Fibroblast of lung (primary cell): Measurements from ENCODE around the gene BASP1. TPM values are rescaled to one million over a fixed set of nuclear protein-coding genes. Genes with fewer than 3 reads are reported as not detected.
"Not testable (repeated sequence)": the region's sequence is repeated elsewhere in the genome, so short reads cannot be mapped to it uniquely, and the experiment has no call there.

Experiments used
- DNase-seq, 2 donors: peaks; one replicate each; pipeline versions ENCODE4 v3.0.0 to v3.0.0-alpha.2; 2010; ENCODE audit warnings: low read depth in 2 of 2
- H2AFZ ChIP-seq: 2 replicates; pipeline ENCODE4 v1.5.1; 2012; ENCODE audit warnings: low read length, control low read depth, inconsistent platforms
- H3K27ac ChIP-seq: 2 replicates; pipeline ENCODE4 v1.5.1; 2011; ENCODE audit warnings: low read length, control low read depth; ENCODE audit not compliant: insufficient read depth
- H3K27me3 ChIP-seq: 2 replicates; pipeline ENCODE4 v1.5.1; 2011; ENCODE audit warnings: mild to moderate bottlenecking, low read length; ENCODE audit not compliant: control insufficient read depth, insufficient read depth
- H3K36me3 ChIP-seq: 2 replicates; pipeline ENCODE4 v1.5.1; 2011; ENCODE audit warnings: low read length; ENCODE audit not compliant: control insufficient read depth, insufficient read depth
- H3K4me1 ChIP-seq: 2 replicates; pipeline ENCODE4 v1.5.1; 2011; ENCODE audit warnings: low read length; ENCODE audit not compliant: control insufficient read depth, insufficient read depth; ENCODE audit errors: extremely low read depth
- H3K4me2 ChIP-seq: 2 replicates; pipeline ENCODE4 v1.5.1; 2011; ENCODE audit warnings: low read length, control low read depth; ENCODE audit not compliant: insufficient read depth; ENCODE audit errors: extremely low read depth
- H3K4me3 ChIP-seq, 4 experiments: fragments of 200-600 bp in 1 of 4; sonication (generic) in 1 of 4; replicated peaks in 1 of 4; 2 replicates each; pipeline ENCODE4 v1.5.1; 2011 to 2016; ENCODE audit warnings: low read length in 4 of 4, low read depth in 3 of 4, mild to moderate bottlenecking in 3 of 4, control low read depth in 2 of 4, inconsistent platforms in 1 of 4, mixed read lengths in 1 of 4; ENCODE audit not compliant: insufficient read depth in 1 of 4; ENCODE audit errors: control extremely low read depth in 1 of 4
- H3K79me2 ChIP-seq: 2 replicates; pipeline ENCODE4 v1.5.1; 2012; ENCODE audit warnings: mild to moderate bottlenecking, low read length, inconsistent platforms; ENCODE audit not compliant: control insufficient read depth, insufficient read depth
- H3K9ac ChIP-seq: 2 replicates; pipeline ENCODE4 v1.5.1; 2011; ENCODE audit warnings: mild to moderate bottlenecking, low read length, control low read depth; ENCODE audit not compliant: insufficient read depth
- H3K9me3 ChIP-seq: 2 replicates; pipeline ENCODE4 v1.5.1; 2012; ENCODE audit warnings: low read depth, low read length; ENCODE audit not compliant: control insufficient read depth, insufficient read depth
- H4K20me1 ChIP-seq: 2 replicates; pipeline ENCODE4 v1.5.1; 2011; ENCODE audit warnings: low read length; ENCODE audit not compliant: control insufficient read depth, insufficient read depth; ENCODE audit errors: extremely low read depth
- CTCF ChIP-seq, 2 donors: IDR thresholded peaks in 1 of 2; conservative IDR thresholded peaks in 1 of 2; 1 replicate in 1 of 2; 2 replicates in 1 of 2; pipeline ENCODE4 v1.5.1; 2011 to 2012; ENCODE audit warnings: low read length in 2 of 2, control low read depth in 1 of 2, inconsistent platforms in 1 of 2, low read depth in 1 of 2, mild to moderate bottlenecking in 1 of 2
- EZH2 ChIP-seq: IDR thresholded peaks from 2 replicates; pipeline ENCODE4 v1.5.1; 2012; ENCODE audit warnings: low read length, control low read depth, mild to moderate bottlenecking; ENCODE audit errors: missing control alignments
- polyA plus RNA-seq, 2 donors: library from polyadenylated mRNA; depleted of rRNA in 1 of 2; stranded (reverse) in 1 of 2; unstranded in 1 of 2; fragments of >200 nt; gene quantifications; 2 replicates each; pipeline ENCODE4 v1.2.1, GENCODE V29; 2011 to 2012; ENCODE audit warnings: missing spikeins in 1 of 2
- total RNA-seq: library from RNA; depleted of rRNA; stranded (reverse); fragments of >200 nt; gene quantifications from 2 replicates; pipeline ENCODE4 v1.2.1, GENCODE V29; 2014

The BASP1 gene
- total and polyA plus RNA-seq, 2 donors (not counting 1 experiment from before 2014, with no cell fraction given): 186 to 248 TPM

GRCh38 chr5:17189381-17190036, 27.9 kb upstream of the BASP1 start:
- H3K27me3 ChIP-seq: no peaks in the 10 kb centered on the region
- DNase-seq: peak; percentile 69 to 88
- no peaks in the 10 kb centered on the region for H3K36me3 ChIP-seq
- H3K4me3 ChIP-seq: no peak overlapping the region
- TF ChIP-seq CTCF (conservative IDR thresholded peaks at IDR 0.05 in 1 of 2, IDR thresholded peaks at IDR 0.05 in 1 of 2; ENCODE audit: low read depth in 1 of 2, low read length in 2 of 2) (peak; percentile 71 to 82), EZH2 (no peak)
- no peak overlapping the region for H2AFZ ChIP-seq
- H4K20me1 ChIP-seq: no peaks in the 10 kb centered on the region
- no peak overlapping the region for H3K9ac ChIP-seq
- peaks cover 42% of the 10 kb centered on the region for H3K4me1 ChIP-seq
- peak overlapping the region; percentile 53 for H3K4me2 ChIP-seq
- no peak overlapping the region for H3K27ac ChIP-seq
- H3K9me3 ChIP-seq: no peaks in the 10 kb centered on the region
- no peaks in the 10 kb centered on the region for H3K79me2 ChIP-seq

DNA sequence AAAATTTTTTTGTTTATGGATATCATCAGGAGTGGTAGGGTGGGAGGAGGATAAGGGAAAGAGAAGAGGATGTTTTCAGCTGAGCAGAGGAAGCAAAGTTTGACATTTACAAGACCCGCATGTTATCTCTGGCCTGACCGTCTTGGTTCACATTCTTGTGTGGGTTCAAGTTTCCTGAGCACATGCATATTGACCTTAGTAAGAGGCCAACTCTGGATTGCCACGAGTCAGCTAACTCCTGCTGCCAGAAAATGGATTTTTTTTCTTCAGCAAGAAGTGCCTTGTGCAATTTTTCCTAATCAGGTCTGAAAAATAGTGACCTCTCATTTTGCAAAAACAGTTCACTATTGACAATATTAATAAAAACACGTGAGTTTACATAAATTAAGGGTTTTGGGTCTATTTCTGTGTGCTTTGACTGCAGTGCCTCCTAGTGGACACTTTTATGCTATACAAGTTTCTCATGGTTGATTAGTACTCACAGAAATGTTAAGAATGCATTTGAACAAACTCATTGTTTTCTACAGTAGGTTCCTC, 27.1 kb upstream of the BASP1 start:
- no peaks in the 10 kb centered on the region for H3K9me3 ChIP-seq
- TF ChIP-seq EZH2: no peak
- peak; percentile 61 to 76 for TF ChIP-seq CTCF (conservative IDR thresholded peaks at IDR 0.05 in 1 of 2, IDR thresholded peaks at IDR 0.05 in 1 of 2; ENCODE audit: low read depth in 1 of 2, low read length in 2 of 2)
- H3K79me2 ChIP-seq: no peaks in the 10 kb centered on the region
- H3K9ac ChIP-seq: no peak overlapping the region
- no peaks in the 10 kb centered on the region for H3K27me3 ChIP-seq
- peak overlapping the region; percentile 15 for H3K27ac ChIP-seq
- peak; percentile 63 to 91 for DNase-seq
- peak overlapping the region in 1 of 4 experiments; percentile 0 for H3K4me3 ChIP-seq
- no peak overlapping the region for H2AFZ ChIP-seq
- no peaks in the 10 kb centered on the region for H4K20me1 ChIP-seq
- no peaks in the 10 kb centered on the region for H3K36me3 ChIP-seq
- H3K4me1 ChIP-seq: peaks cover 37% of the 10 kb centered on the region
- H3K4me2 ChIP-seq: peak overlapping the region; percentile 53

- Histone ChIP-seq H3K27ac (no peak overlapping the region), H2AFZ (no peak overlapping the region), H3K4me1 (peaks cover 34% of the 10 kb centered on the region)
Measured at GRCh38 chr5:17190799-17191391, 26.5 kb upstream of the BASP1 start.

GRCh38 chr5:17191574-17191973, 25.9 kb upstream of the BASP1 start:
- H3K9ac ChIP-seq, H4K20me1 ChIP-seq, H3K4me2 ChIP-seq, H3K27ac ChIP-seq, H3K27me3 ChIP-seq, H3K4me3 ChIP-seq, H3K36me3 ChIP-seq, H2AFZ ChIP-seq, H3K9me3 ChIP-seq, DNase-seq, H3K79me2 ChIP-seq: not testable (repeated sequence)
- peaks cover 27% of the 10 kb centered on the region for H3K4me1 ChIP-seq

More at GRCh38 chr5:17190799-17191391, 26.5 kb upstream of the BASP1 start:
- H3K9me3 ChIP-seq: no peaks in the 10 kb centered on the region
- no peaks in the 10 kb centered on the region for H3K79me2 ChIP-seq
- no peaks in the 10 kb centered on the region for H3K36me3 ChIP-seq
- TF ChIP-seq CTCF (conservative IDR thresholded peaks at IDR 0.05 in 1 of 2, IDR thresholded peaks at IDR 0.05 in 1 of 2; ENCODE audit: low read depth in 1 of 2, low read length in 2 of 2) (no peak), EZH2 (no peak)
- H3K4me2 ChIP-seq: no peak overlapping the region
- no peaks in the 10 kb centered on the region for H3K27me3 ChIP-seq
- H4K20me1 ChIP-seq: no peaks in the 10 kb centered on the region
- H3K9ac ChIP-seq: no peak overlapping the region
- peak in 1 of 2 donors; percentile 74 for DNase-seq
- no peak overlapping the region for H3K4me3 ChIP-seq
